GM12878 (cell line): Measurements from ENCODE around the gene NR2F6. TPM values are rescaled to one million over a fixed set of nuclear protein-coding genes. Genes with fewer than 3 reads are reported as not detected.

Experiments
- ATAC-seq: fragments of 200-7000 bp; cut with Tn5 transposase; 3 replicates; pipeline ENCODE4 v1.9.1; 2020; ENCODE audit warnings: mild to moderate bottlenecking, moderate library complexity
- BruUV-seq: library from RNA; stranded (reverse); fragments of 400-500 nt; replicated peaks from 2 replicates; lab custom pipeline; 2021; lab: Mats Ljungman, UMichigan
- CTCF ChIA-PET: fragments of 300-600 bp; sonication (Branson Sonifier 250); formaldehyde crosslinking; extraction: SDS; loops from one replicate; lab custom pipeline; 2021; ENCODE audit warnings: inconsistent platforms; lab: Yijun Ruan, JAX
- POLR2A ChIA-PET: fragments of 350-600 bp; formaldehyde crosslinking; extraction: SDS; loops from one replicate; lab custom pipeline; 2021; ENCODE audit warnings: inconsistent platforms; lab: Charles Lee
- RAD21 ChIA-PET: fragments of 300-600 bp; sonication (Branson Sonifier 250); formaldehyde crosslinking; loops from one replicate; lab custom pipeline; 2023; ENCODE audit warnings: antibody characterized with exemption; ENCODE audit not compliant: unreplicated experiment; lab: Charles Lee
- SMC1A ChIA-PET: fragments of 300-600 bp; sonication (Branson Sonifier 250); formaldehyde crosslinking; loops from one replicate; lab custom pipeline; 2023; ENCODE audit not compliant: unreplicated experiment, uncharacterized antibody; lab: Charles Lee
- DNase-seq: peaks from one replicate; pipeline ENCODE4 v3.0.0-alpha.2; 2011; ENCODE audit warnings: low read depth, low spot score
- FAIRE-seq: peaks from 3 replicates; lab custom pipeline; 2011; peaks lifted over from hg19 to GRCh38; lab: Jason Lieb, UNC
- H2AFZ ChIP-seq: 2 replicates; pipeline ENCODE4 v1.6.0; 2011; ENCODE audit warnings: low read depth, low read length, control low read depth; ENCODE audit not compliant: control insufficient read depth
- H3K27ac ChIP-seq: 2 replicates; pipeline ENCODE4 v1.5.1; 2011; ENCODE audit warnings: control low read depth; ENCODE audit not compliant: control insufficient read depth, insufficient read depth
- H3K27me3 ChIP-seq, 2 experiments: replicated peaks in 1 of 2; 2 replicates each; pipeline versions ENCODE4 v1.6.0 to v1.6.1; 2011; ENCODE audit warnings: low read length in 1 of 2; ENCODE audit not compliant: control insufficient read depth in 2 of 2, insufficient read depth in 2 of 2
- H3K36me3 ChIP-seq, 2 experiments: 2 replicates each; pipeline ENCODE4 v1.5.1; 2011; ENCODE audit warnings: low read length in 1 of 2; ENCODE audit not compliant: control insufficient read depth in 2 of 2, insufficient read depth in 2 of 2
- H3K4me1 ChIP-seq: 2 replicates; pipeline ENCODE4 v1.6.1; 2011; ENCODE audit warnings: mild to moderate bottlenecking, low read length, moderate library complexity, mixed read lengths; ENCODE audit not compliant: control insufficient read depth, insufficient read depth
- H3K4me2 ChIP-seq: 2 replicates; pipeline ENCODE4 v1.6.0; 2011; ENCODE audit warnings: control low read depth; ENCODE audit not compliant: control insufficient read depth, insufficient read depth
- H3K4me3 ChIP-seq: fragments of 200-600 bp; sonication (generic); 2 replicates; pipeline ENCODE4 v1.5.1; 2016
- H3K79me2 ChIP-seq: 2 replicates; pipeline ENCODE4 v1.6.0; 2011; ENCODE audit warnings: low read length; ENCODE audit not compliant: control insufficient read depth, insufficient read depth
- H3K9ac ChIP-seq: 2 replicates; pipeline ENCODE4 v1.8.0; 2011; ENCODE audit warnings: low read length, control low read depth, mixed read lengths; ENCODE audit not compliant: control insufficient read depth, insufficient read depth
- H3K9me3 ChIP-seq: replicated peaks from 3 replicates; pipeline ENCODE4 v1.5.1; 2011; ENCODE audit warnings: mild to moderate bottlenecking, low read length; ENCODE audit not compliant: control insufficient read depth, insufficient read depth
- H4K20me1 ChIP-seq: 2 replicates; pipeline ENCODE4 v1.6.0; 2011; ENCODE audit not compliant: control insufficient read depth, insufficient read depth
- DPF2 ChIP-seq: fragments of 450-650 bp; IDR thresholded peaks from 2 replicates; pipeline ENCODE4 v1.6.1; 2017; ENCODE audit warnings: mild to moderate bottlenecking
- EP300 ChIP-seq, 2 experiments: fragments of 150-350 bp in 1 of 2; IDR thresholded peaks; 2 replicates each; pipeline ENCODE4 v1.6.1; 2011 to 2012; ENCODE audit warnings: low read depth in 2 of 2, low read length in 2 of 2, borderline replicate concordance in 1 of 2, improper control_type of control experiment in 1 of 2, inconsistent platforms in 1 of 2; ENCODE audit not compliant: control insufficient read depth in 1 of 2
- IRF4 ChIP-seq: IDR thresholded peaks from 2 replicates; pipeline ENCODE4 v1.6.1; 2011; ENCODE audit warnings: low read depth, low read length
- KLF5 ChIP-seq: fragments of 450-650 bp; IDR thresholded peaks from 2 replicates; pipeline ENCODE4 v1.6.1; 2014; ENCODE audit warnings: mild to moderate bottlenecking; ENCODE audit not compliant: partially characterized antibody
- NBN ChIP-seq: fragments of 450-650 bp; IDR thresholded peaks from 2 replicates; pipeline ENCODE4 v1.6.1; 2016
- NFIC ChIP-seq: IDR thresholded peaks from 2 replicates; pipeline ENCODE4 v1.6.1; 2012; ENCODE audit warnings: low read depth, mild to moderate bottlenecking, inconsistent platforms, low read length, moderate library complexity
- NR2C2 ChIP-seq: IDR thresholded peaks from 2 replicates; pipeline ENCODE4 v1.6.1; 2011; ENCODE audit warnings: borderline replicate concordance, low read depth; ENCODE audit not compliant: control insufficient read depth, insufficient read length
- RCOR1 ChIP-seq: conservative IDR thresholded peaks from 2 replicates; pipeline ENCODE4 v1.6.1; 2012; ENCODE audit warnings: low read depth, low read length, improper control_type of control experiment
- RELA ChIP-seq: fragments of 450-650 bp; IDR thresholded peaks from 2 replicates; pipeline ENCODE4 v1.8.0; 2014; ENCODE audit warnings: borderline replicate concordance; ENCODE audit not compliant: partially characterized antibody
- STAT3 ChIP-seq: IDR thresholded peaks from 2 replicates; pipeline ENCODE4 v1.6.1; 2011; ENCODE audit warnings: low read depth, low read length, improper control_type of control experiment
- TCF7 ChIP-seq: IDR thresholded peaks from 2 replicates; pipeline ENCODE4 v1.6.1; 2014; ENCODE audit warnings: antibody characterized with exemption, borderline replicate concordance
- ZNF207 ChIP-seq: fragments of 450-650 bp; IDR thresholded peaks from 2 replicates; pipeline ENCODE4 v1.6.1; 2014; ENCODE audit warnings: antibody characterized with exemption, mild to moderate bottlenecking, borderline replicate concordance
- ZNF622 ChIP-seq: fragments of 450-650 bp; IDR thresholded peaks from 2 replicates; pipeline ENCODE4 v1.6.1; 2017; ENCODE audit warnings: mild to moderate bottlenecking, inconsistent platforms
- WGBS: methylation state at CpG from one replicate; pipeline ENCODE4 v1.1.6; 2016; ENCODE audit warnings: low lambda C conversion rate; ENCODE audit not compliant: insufficient replicate concordance, insufficient coverage; ENCODE audit errors: missing lambda C conversion rate; 5-methylcytosine and 5-hydroxymethylcytosine counted together
- in situ Hi-C: fragments of 300-500 bp; cut with MboI; formaldehyde crosslinking; loops from 9 replicates; pipeline ENCODE4 v1.14.3; 2018; ENCODE audit warnings: mixed read lengths
- intact Hi-C: fragments of 100-400 bp; cut with micrococcal nuclease; formaldehyde crosslinking; loops from one replicate; pipeline ENCODE4 v1.14.2; 2022; ENCODE audit not compliant: unreplicated experiment
- polyA plus RNA-seq, 11 experiments: library from polyadenylated mRNA; depleted of rRNA in 4 of 11; unstranded in 6 of 11; stranded (reverse) in 5 of 11; fragments of >200 nt; fragmentation: Nextera tagmentation in 4 of 11; fragmentation: Illumina TruSeq in 1 of 11; extraction: Ambion mirVana in 4 of 11; extraction: Trizol in 1 of 11; gene quantifications; 1 replicate in 1 of 11; 2 replicates in 10 of 11; pipeline versions ENCODE4 v1.2.1 to v1.2.3, GENCODE V29; 2011 to 2016; ENCODE audit warnings: inconsistent platforms in 2 of 11, missing spikeins in 2 of 11, low read depth in 1 of 11
- total RNA-seq, 4 experiments: library from RNA; depleted of rRNA in 3 of 4; stranded (reverse); fragments of >200 nt in 3 of 4; fragmentation: Illumina TruSeq in 1 of 4; extraction: Trizol in 1 of 4; gene quantifications; 2 replicates each; pipeline versions ENCODE4 v1.2.1 to v1.2.3, GENCODE V29; 2013 to 2021
- TF ChIP-seq, protein P1 (sequence below): fragments of 150-350 bp; IDR thresholded peaks from 2 replicates; pipeline ENCODE4 v1.6.1; 2014; ENCODE audit warnings: mild to moderate bottlenecking, low read depth, low read length
- TF ChIP-seq, protein P2 (sequence below): fragments of 450-650 bp; IDR thresholded peaks from 2 replicates; pipeline ENCODE4 v1.6.1; 2016; ENCODE audit warnings: mild to moderate bottlenecking, moderate library complexity, borderline replicate concordance
- TF ChIP-seq, protein P3 (sequence below): fragments of 450-650 bp; conservative IDR thresholded peaks from 2 replicates; pipeline ENCODE4 v1.6.1; 2017; ENCODE audit warnings: mild to moderate bottlenecking, moderate library complexity

Gene NR2F6
- total and polyA plus RNA-seq, 10 of the 15 experiments (the other 5 are each of a cell fraction or from before 2014, with no cell fraction given), result 0.18 to 15.5 (median 6.1) TPM

DNA sequence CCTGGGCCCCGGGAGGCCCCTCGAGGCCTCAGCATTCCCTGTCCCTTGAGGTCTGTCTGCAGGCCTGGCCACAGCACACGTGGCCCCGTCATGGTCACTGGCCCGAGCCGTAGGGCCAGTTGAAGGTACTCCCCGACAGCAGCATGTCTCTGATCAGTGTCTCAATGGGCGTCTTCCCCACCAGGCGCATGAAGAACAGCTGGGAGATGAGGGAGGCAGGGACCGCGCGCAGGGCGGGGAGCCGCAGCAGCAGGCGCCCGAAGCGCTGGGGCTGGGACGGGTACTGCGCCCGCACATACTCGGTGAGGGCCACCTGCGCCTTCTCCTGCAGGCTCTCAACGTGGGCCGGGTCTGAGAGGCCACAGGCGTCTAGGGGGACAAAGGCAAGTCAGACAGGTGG is 13.5 kb downstream of the NR2F6 start:
- intact Hi-C loops, result no loop called here
- POLR2A ChIA-PET, result no interaction called here
- no peaks in the 10 kb centered on the region for H3K9me3 ChIP-seq
- RAD21 ChIA-PET, result no interaction called here
- no peaks in the 10 kb centered on the region for H4K20me1 ChIP-seq
- no peaks in the 10 kb centered on the region; a peak in 1 of 4 replicates for H3K36me3 ChIP-seq
- H3K27ac ChIP-seq, result no peak overlapping the region
- H3K27me3 ChIP-seq, result no peaks in the 10 kb centered on the region
- no peak overlapping the region for H3K9ac ChIP-seq
- 82% methylated on average over 25 of the region's 25 CpGs for WGBS
- BruUV-seq, result no TSS peak
- CTCF ChIA-PET, result interaction anchor here (1.5 kb wide), 1 partner anchor 28 kb away, joined by 4 read pairs; no protein-coding TSS in a partner anchor
- ATAC-seq (no peak), DNase-seq (no peak), FAIRE-seq (no peak)
- no peak overlapping the region for H2AFZ ChIP-seq
- no peak overlapping the region for H3K4me2 ChIP-seq
- peaks cover 10% of the 10 kb centered on the region for H3K79me2 ChIP-seq
- TF ChIP-seq NR2C2 (no peak), KLF5 (no peak), TCF7 (no peak), ZNF622 (no peak), NFIC (no peak), STAT3 (no peak), IRF4 (no peak), RELA (no peak), NBN (no peak), EP300 (IDR thresholded peaks at IDR 0.05; ENCODE audit: borderline replicate concordance in 1 of 2, control insufficient read depth in 1 of 2, low read depth in 2 of 2, low read length in 2 of 2) (no peak), DPF2 (no peak), RCOR1 (no peak), ZNF207 (no peak)
- TF ChIP-seq, protein P1, sequence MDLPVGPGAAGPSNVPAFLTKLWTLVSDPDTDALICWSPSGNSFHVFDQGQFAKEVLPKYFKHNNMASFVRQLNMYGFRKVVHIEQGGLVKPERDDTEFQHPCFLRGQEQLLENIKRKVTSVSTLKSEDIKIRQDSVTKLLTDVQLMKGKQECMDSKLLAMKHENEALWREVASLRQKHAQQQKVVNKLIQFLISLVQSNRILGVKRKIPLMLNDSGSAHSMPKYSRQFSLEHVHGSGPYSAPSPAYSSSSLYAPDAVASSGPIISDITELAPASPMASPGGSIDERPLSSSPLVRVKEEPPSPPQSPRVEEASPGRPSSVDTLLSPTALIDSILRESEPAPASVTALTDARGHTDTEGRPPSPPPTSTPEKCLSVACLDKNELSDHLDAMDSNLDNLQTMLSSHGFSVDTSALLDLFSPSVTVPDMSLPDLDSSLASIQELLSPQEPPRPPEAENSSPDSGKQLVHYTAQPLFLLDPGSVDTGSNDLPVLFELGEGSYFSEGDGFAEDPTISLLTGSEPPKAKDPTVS, result no peak
- TF ChIP-seq, protein P2, sequence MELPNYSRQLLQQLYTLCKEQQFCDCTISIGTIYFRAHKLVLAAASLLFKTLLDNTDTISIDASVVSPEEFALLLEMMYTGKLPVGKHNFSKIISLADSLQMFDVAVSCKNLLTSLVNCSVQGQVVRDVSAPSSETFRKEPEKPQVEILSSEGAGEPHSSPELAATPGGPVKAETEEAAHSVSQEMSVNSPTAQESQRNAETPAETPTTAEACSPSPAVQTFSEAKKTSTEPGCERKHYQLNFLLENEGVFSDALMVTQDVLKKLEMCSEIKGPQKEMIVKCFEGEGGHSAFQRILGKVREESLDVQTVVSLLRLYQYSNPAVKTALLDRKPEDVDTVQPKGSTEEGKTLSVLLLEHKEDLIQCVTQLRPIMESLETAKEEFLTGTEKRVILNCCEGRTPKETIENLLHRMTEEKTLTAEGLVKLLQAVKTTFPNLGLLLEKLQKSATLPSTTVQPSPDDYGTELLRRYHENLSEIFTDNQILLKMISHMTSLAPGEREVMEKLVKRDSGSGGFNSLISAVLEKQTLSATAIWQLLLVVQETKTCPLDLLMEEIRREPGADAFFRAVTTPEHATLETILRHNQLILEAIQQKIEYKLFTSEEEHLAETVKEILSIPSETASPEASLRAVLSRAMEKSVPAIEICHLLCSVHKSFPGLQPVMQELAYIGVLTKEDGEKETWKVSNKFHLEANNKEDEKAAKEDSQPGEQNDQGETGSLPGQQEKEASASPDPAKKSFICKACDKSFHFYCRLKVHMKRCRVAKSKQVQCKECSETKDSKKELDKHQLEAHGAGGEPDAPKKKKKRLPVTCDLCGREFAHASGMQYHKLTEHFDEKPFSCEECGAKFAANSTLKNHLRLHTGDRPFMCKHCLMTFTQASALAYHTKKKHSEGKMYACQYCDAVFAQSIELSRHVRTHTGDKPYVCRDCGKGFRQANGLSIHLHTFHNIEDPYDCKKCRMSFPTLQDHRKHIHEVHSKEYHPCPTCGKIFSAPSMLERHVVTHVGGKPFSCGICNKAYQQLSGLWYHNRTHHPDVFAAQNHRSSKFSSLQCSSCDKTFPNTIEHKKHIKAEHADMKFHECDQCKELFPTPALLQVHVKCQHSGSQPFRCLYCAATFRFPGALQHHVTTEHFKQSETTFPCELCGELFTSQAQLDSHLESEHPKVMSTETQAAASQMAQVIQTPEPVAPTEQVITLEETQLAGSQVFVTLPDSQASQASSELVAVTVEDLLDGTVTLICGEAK, result no peak
- TF ChIP-seq, protein P3, sequence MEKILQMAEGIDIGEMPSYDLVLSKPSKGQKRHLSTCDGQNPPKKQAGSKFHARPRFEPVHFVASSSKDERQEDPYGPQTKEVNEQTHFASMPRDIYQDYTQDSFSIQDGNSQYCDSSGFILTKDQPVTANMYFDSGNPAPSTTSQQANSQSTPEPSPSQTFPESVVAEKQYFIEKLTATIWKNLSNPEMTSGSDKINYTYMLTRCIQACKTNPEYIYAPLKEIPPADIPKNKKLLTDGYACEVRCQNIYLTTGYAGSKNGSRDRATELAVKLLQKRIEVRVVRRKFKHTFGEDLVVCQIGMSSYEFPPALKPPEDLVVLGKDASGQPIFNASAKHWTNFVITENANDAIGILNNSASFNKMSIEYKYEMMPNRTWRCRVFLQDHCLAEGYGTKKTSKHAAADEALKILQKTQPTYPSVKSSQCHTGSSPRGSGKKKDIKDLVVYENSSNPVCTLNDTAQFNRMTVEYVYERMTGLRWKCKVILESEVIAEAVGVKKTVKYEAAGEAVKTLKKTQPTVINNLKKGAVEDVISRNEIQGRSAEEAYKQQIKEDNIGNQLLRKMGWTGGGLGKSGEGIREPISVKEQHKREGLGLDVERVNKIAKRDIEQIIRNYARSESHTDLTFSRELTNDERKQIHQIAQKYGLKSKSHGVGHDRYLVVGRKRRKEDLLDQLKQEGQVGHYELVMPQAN, result no peak
- no peak overlapping the region for H3K4me3 ChIP-seq
- in situ Hi-C loops, result no loop called here
- SMC1A ChIA-PET, result no interaction called here
- 0 out of 2 replicates have a peak, but pooled peaks cover 4% of the 10 kb centered on the region for H3K4me1 ChIP-seq
